K562 (cell line): ENCODE data around the gene UBA3. TPM values are rescaled to one million over a fixed set of nuclear protein-coding genes. Genes with fewer than 3 reads are reported as not detected.
A peak's percentile ranks its signal among the peaks of the same experiment; 100 is the strongest.

ENCODE experiments used
- ADNP ChIP-seq: fragments of 200-800 bp; sonication (Bioruptor generic); IDR thresholded peaks from 2 replicates; pipeline ENCODE4 v1.6.1; 2016; ENCODE audit warnings: missing genetic modification characterization, missing compliant biosample characterization
- FOSL1 ChIP-seq: fragments of 200-800 bp; sonication (Bioruptor generic); conservative IDR thresholded peaks from 2 replicates; pipeline ENCODE4 v1.6.1; 2016; ENCODE audit warnings: missing genetic modification characterization, missing compliant biosample characterization
- KLF13 ChIP-seq: fragments of 450-650 bp; IDR thresholded peaks from 2 replicates; pipeline ENCODE4 v1.6.1; 2016; ENCODE audit warnings: missing genetic modification characterization, low read depth, mild to moderate bottlenecking, missing compliant biosample characterization, moderate library complexity, borderline replicate concordance
- TEAD1 ChIP-seq, 2 experiments: fragments of 450-650 bp in 1 of 2; sonication (generic) in 1 of 2; formaldehyde crosslinking; IDR thresholded peaks; 2 replicates each; pipeline versions ENCODE4 v1.4.0 to v1.8.0; 2020 to 2022; ENCODE audit warnings: mild to moderate bottlenecking in 2 of 2, missing genetic modification reagents in 1 of 2
- ZBTB11 ChIP-seq, 3 experiments: fragments of 200-800 bp in 1 of 3; fragments of 250-450 bp in 1 of 3; fragments of 450-650 bp in 1 of 3; sonication (Bioruptor Pico) in 1 of 3; sonication (Bioruptor generic) in 1 of 3; formaldehyde crosslinking in 1 of 3; IDR thresholded peaks; 2 replicates each; pipeline versions ENCODE4 v1.6.1 to v1.8.0; 2016 to 2022; ENCODE audit warnings: mild to moderate bottlenecking in 2 of 3, missing genetic modification characterization in 2 of 3, missing compliant biosample characterization in 1 of 3, moderate library complexity in 1 of 3
- ZNF133 ChIP-seq: fragments of 250-450 bp; sonication (Bioruptor Pico); IDR thresholded peaks from 2 replicates; pipeline ENCODE4 v1.4.0; 2020; ENCODE audit warnings: mild to moderate bottlenecking
- ZNF592 ChIP-seq: fragments of 450-650 bp; IDR thresholded peaks from 2 replicates; pipeline ENCODE4 v1.6.1; 2017; ENCODE audit warnings: antibody characterized with exemption, mild to moderate bottlenecking
- polyA plus RNA-seq, 8 experiments: library from polyadenylated mRNA; depleted of rRNA in 4 of 8; stranded (reverse) in 5 of 8; unstranded in 3 of 8; fragments of >200 nt; fragmentation: Nextera tagmentation in 2 of 8; fragmentation: Illumina TruSeq in 1 of 8; extraction: Ambion mirVana in 2 of 8; extraction: Trizol in 1 of 8; gene quantifications; 2 replicates each; pipeline versions ENCODE4 v1.2.1 to v1.2.3, GENCODE V29; 2011 to 2014; ENCODE audit warnings: inconsistent platforms in 1 of 8, missing spikeins in 1 of 8
- total RNA-seq, 7 experiments: library from RNA; depleted of rRNA in 6 of 7; stranded (reverse); fragments of >200 nt in 6 of 7; fragmentation: Illumina TruSeq in 2 of 7; extraction: Trizol in 2 of 7; gene quantifications; 2 replicates each; pipeline versions ENCODE4 v1.2.1 to v1.2.3, GENCODE V29; 2011 to 2021; ENCODE audit warnings: low replicate concordance in 1 of 7

The UBA3 gene
- total and polyA plus RNA-seq, 9 of the 15 experiments (the other 6 are each of a cell fraction or from before 2014, with no cell fraction given), result 23.2 to 80.0 (median 38.6) TPM

GRCh38 chr3:69081583-69082262, 1.6 kb upstream of the UBA3 start (continued):
- TF ChIP-seq ADNP (peak; percentile 93), FOSL1 (tag) (peak; percentile 85), TEAD1 (CRISPR knock-in tag; IDR thresholded peaks at IDR 0.05) (0 out of 4 replicates have a peak, but pooled peaks of 1 of the 2 experiments have one; percentile 28), ZBTB11 (CRISPR knock-in tag; IDR thresholded peaks at IDR 0.05) (no peak), ZNF133 (CRISPR knock-in tag) (no peak), KLF13 (tag) (no peak), ZNF592 (no peak)
